HEK293 (cell line): ENCODE measurements around the gene CCDC186.

ENCODE experiments used
- CTCF ChIA-PET: fragments of 350-600 bp; formaldehyde crosslinking; extraction: SDS; loops from one replicate; lab custom pipeline; 2021; ENCODE audit warnings: antibody characterized with exemption; lab: Yijun Ruan, JAX
- POLR2A ChIA-PET: fragments of 300-600 bp; formaldehyde crosslinking; extraction: SDS; loops from one replicate; lab custom pipeline; 2020; ENCODE audit warnings: antibody characterized with exemption, inconsistent platforms; lab: Yijun Ruan, JAX
- H3K27ac ChIP-seq: fragments of 200-500 bp; sonication (Bioruptor generic); 2 replicates; pipeline ENCODE4 v1.5.1; 2014; ENCODE audit warnings: low read depth, low read length, control low read depth, inconsistent platforms; ENCODE audit errors: extremely low read depth
- H3K36me3 ChIP-seq, 2 experiments: fragments of 200-500 bp in 1 of 2; sonication (Bioruptor generic) in 1 of 2; 1 replicate in 1 of 2; 2 replicates in 1 of 2; pipeline ENCODE4 v1.5.1; 2014 to 2017; ENCODE audit warnings: inconsistent platforms in 2 of 2, low read length in 2 of 2; ENCODE audit not compliant: control insufficient read depth in 2 of 2, insufficient read depth in 1 of 2
- H3K4me1 ChIP-seq: fragments of 200-500 bp; sonication (Bioruptor generic); 2 replicates; pipeline ENCODE4 v1.5.1; 2014; ENCODE audit warnings: mild to moderate bottlenecking, low read length, inconsistent platforms; ENCODE audit not compliant: control insufficient read depth, insufficient read depth
- H3K4me3 ChIP-seq: 2 replicates; pipeline ENCODE4 v1.5.1; 2011; ENCODE audit warnings: low read depth, mild to moderate bottlenecking, control low read depth, low read length, moderate library complexity
- H3K9me3 ChIP-seq: fragments of 200-500 bp; sonication (Bioruptor generic); 2 replicates; pipeline ENCODE4 v1.5.1; 2014; ENCODE audit warnings: low read depth, low read length, inconsistent platforms; ENCODE audit not compliant: control insufficient read depth, insufficient read depth
- ELK4 ChIP-seq: IDR thresholded peaks from 2 replicates; pipeline ENCODE4 v1.6.1; 2011; ENCODE audit warnings: mild to moderate bottlenecking, low read depth, low read length, borderline replicate concordance
- GLIS1 ChIP-seq: fragments of 450-650 bp; formaldehyde crosslinking; IDR thresholded peaks from 2 replicates; pipeline ENCODE4 v1.5.1; 2016; ENCODE audit warnings: missing biosample characterization, missing genetic modification characterization
- HOXC10 ChIP-seq: sonication (generic); formaldehyde crosslinking; IDR thresholded peaks from 2 replicates; pipeline ENCODE4 v1.8.1; 2023; ENCODE audit warnings: mild to moderate bottlenecking, missing genetic modification reagents
- HOXD13 ChIP-seq: sonication (generic); formaldehyde crosslinking; IDR thresholded peaks from 2 replicates; pipeline ENCODE4 v1.8.0; 2022; ENCODE audit warnings: missing genetic modification reagents, borderline replicate concordance
- INSM2 ChIP-seq: fragments of 450-650 bp; formaldehyde crosslinking; IDR thresholded peaks from 2 replicates; pipeline ENCODE4 v1.5.1; 2016; ENCODE audit warnings: missing biosample characterization, missing genetic modification characterization
- KLF10 ChIP-seq: fragments of 450-650 bp; IDR thresholded peaks from 2 replicates; pipeline ENCODE4 v1.5.1; 2018; ENCODE audit warnings: missing biosample characterization, mild to moderate bottlenecking, missing genetic modification characterization
- KLF17 ChIP-seq: fragments of 450-650 bp; formaldehyde crosslinking; IDR thresholded peaks from 2 replicates; pipeline ENCODE4 v1.5.1; 2016; ENCODE audit warnings: missing biosample characterization, missing genetic modification characterization
- KLF7 ChIP-seq: fragments of 450-650 bp; formaldehyde crosslinking; IDR thresholded peaks from 2 replicates; pipeline ENCODE4 v1.5.1; 2016; ENCODE audit warnings: missing biosample characterization, missing genetic modification characterization, borderline replicate concordance
- KLF8 ChIP-seq: fragments of 450-650 bp; formaldehyde crosslinking; IDR thresholded peaks from 2 replicates; pipeline ENCODE4 v1.5.1; 2016; ENCODE audit warnings: missing biosample characterization, missing genetic modification characterization
- OVOL3 ChIP-seq: fragments of 450-650 bp; formaldehyde crosslinking; IDR thresholded peaks from 2 replicates; pipeline ENCODE4 v1.5.1; 2016; ENCODE audit warnings: missing biosample characterization, missing genetic modification characterization
- SETDB1 ChIP-seq: IDR thresholded peaks from one replicate; pipeline ENCODE4 v1.6.1; 2017; ENCODE audit warnings: mild to moderate bottlenecking, low read length, moderate library complexity, mixed read lengths; ENCODE audit not compliant: insufficient read length
- SP2 ChIP-seq: fragments of 450-650 bp; formaldehyde crosslinking; IDR thresholded peaks from 2 replicates; pipeline ENCODE4 v1.5.1; 2016; ENCODE audit warnings: missing biosample characterization, missing genetic modification characterization
- ZBTB44 ChIP-seq: fragments of 450-650 bp; IDR thresholded peaks from 2 replicates; pipeline ENCODE4 v1.5.1; 2018; ENCODE audit warnings: missing biosample characterization, mild to moderate bottlenecking, missing genetic modification characterization
- ZEB2 ChIP-seq: fragments of 450-650 bp; formaldehyde crosslinking; IDR thresholded peaks from 2 replicates; pipeline ENCODE4 v1.5.1; 2016; ENCODE audit warnings: missing biosample characterization, missing genetic modification characterization
- ZFHX2 ChIP-seq: fragments of 450-650 bp; formaldehyde crosslinking; conservative IDR thresholded peaks from 2 replicates; pipeline ENCODE4 v1.5.1; 2016; ENCODE audit warnings: missing biosample characterization, missing genetic modification characterization
- ZFP37 ChIP-seq: fragments of 450-650 bp; formaldehyde crosslinking; IDR thresholded peaks from 2 replicates; pipeline ENCODE4 v1.5.1; 2016; ENCODE audit warnings: missing biosample characterization, missing genetic modification characterization
- ZNF114 ChIP-seq: fragments of 450-650 bp; formaldehyde crosslinking; IDR thresholded peaks from 2 replicates; pipeline ENCODE4 v1.5.0; 2017; ENCODE audit warnings: missing biosample characterization, missing genetic modification characterization
- ZNF202 ChIP-seq: fragments of 450-650 bp; formaldehyde crosslinking; IDR thresholded peaks from 2 replicates; pipeline ENCODE4 v1.5.1; 2016; ENCODE audit warnings: missing biosample characterization, missing genetic modification characterization, borderline replicate concordance
- ZNF23 ChIP-seq: fragments of 450-650 bp; formaldehyde crosslinking; IDR thresholded peaks from 2 replicates; pipeline ENCODE4 v1.5.1; 2016; ENCODE audit warnings: missing biosample characterization, missing genetic modification characterization, borderline replicate concordance
- ZNF266 ChIP-seq: fragments of 450-650 bp; formaldehyde crosslinking; IDR thresholded peaks from 2 replicates; pipeline ENCODE4 v1.5.1; 2016; ENCODE audit warnings: missing biosample characterization, missing genetic modification characterization, low read depth
- ZNF341 ChIP-seq: fragments of 450-650 bp; formaldehyde crosslinking; IDR thresholded peaks from 2 replicates; pipeline ENCODE4; 2016; ENCODE audit warnings: low read depth, missing biosample characterization, missing genetic modification characterization
- ZNF404 ChIP-seq: fragments of 450-650 bp; formaldehyde crosslinking; IDR thresholded peaks from 2 replicates; pipeline ENCODE4 v1.5.1; 2017; ENCODE audit warnings: missing biosample characterization, missing genetic modification characterization
- ZNF518A ChIP-seq: fragments of 450-650 bp; formaldehyde crosslinking; conservative IDR thresholded peaks from 2 replicates; pipeline ENCODE4 v1.5.1; 2016; ENCODE audit warnings: low read depth, missing biosample characterization, missing genetic modification characterization
- ZNF529 ChIP-seq: fragments of 450-650 bp; formaldehyde crosslinking; IDR thresholded peaks from 2 replicates; pipeline ENCODE4 v1.5.1; 2017; ENCODE audit warnings: missing genetic modification characterization, missing biosample characterization; ENCODE audit not compliant: insufficient replicate concordance
- ZNF600 ChIP-seq: fragments of 450-650 bp; formaldehyde crosslinking; IDR thresholded peaks from 2 replicates; pipeline ENCODE4 v1.5.1; 2016; ENCODE audit warnings: missing biosample characterization, missing genetic modification characterization
- ZNF830 ChIP-seq: fragments of 450-650 bp; IDR thresholded peaks from 2 replicates; pipeline ENCODE4 v1.5.0; 2018; ENCODE audit warnings: missing biosample characterization, missing genetic modification characterization, low read depth, mild to moderate bottlenecking, moderate library complexity
- ZNF843 ChIP-seq: fragments of 450-650 bp; formaldehyde crosslinking; IDR thresholded peaks from 2 replicates; pipeline ENCODE4 v1.5.1; 2016; ENCODE audit warnings: missing biosample characterization, missing genetic modification characterization

CCDC186 gene

GRCh38 chr10:114188900-114189299 is 14.9 kb upstream of the CCDC186 start:
- no peaks in the 10 kb centered on the region for H3K4me1 ChIP-seq
- TF ChIP-seq SETDB1 (no peak), ZNF600 (no peak), ZNF529 (tag by site-specific recombination) (no peak), INSM2 (tag by site-specific recombination) (no peak), ZFP37 (tag by site-specific recombination) (no peak), KLF8 (no peak), ZNF266 (tag by site-specific recombination) (no peak), ZNF202 (no peak), HOXD13 (CRISPR knock-in tag) (no peak), ZNF114 (no peak), ZFHX2 (tag by site-specific recombination) (no peak), KLF10 (tag by site-specific recombination) (no peak), ZEB2 (tag by site-specific recombination) (no peak), ZNF843 (tag by site-specific recombination) (no peak), ELK4 (no peak)
- TF ChIP-seq, all 188 proteins: peak for 0
- no peak overlapping the region for H3K27ac ChIP-seq
- H3K36me3 ChIP-seq, result no peaks in the 10 kb centered on the region
- POLR2A ChIA-PET, result interaction anchor here (2.9 kb wide), 1 partner anchor 15 kb away, joined by 9 read pairs; the partner anchor contains the start of gene CCDC186
- no peak overlapping the region for H3K4me3 ChIP-seq
- H3K9me3 ChIP-seq, result no peaks in the 10 kb centered on the region
- CTCF ChIA-PET, result interaction anchor here (1.0 kb wide), 1 partner anchor 86 kb away, joined by 3 read pairs; no protein-coding TSS in a partner anchor

GRCh38 chr10:114188001-114188400 is 14.0 kb upstream of the CCDC186 start:
- no peak overlapping the region for H3K4me3 ChIP-seq
- H3K4me1 ChIP-seq, result no peaks in the 10 kb centered on the region
- H3K36me3 ChIP-seq, result no peaks in the 10 kb centered on the region
- POLR2A ChIA-PET, result interaction anchor here (2.9 kb wide), 1 partner anchor 14 kb away, joined by 9 read pairs; the partner anchor contains the start of gene CCDC186
- CTCF ChIA-PET, result no interaction called here
- no peak overlapping the region for H3K27ac ChIP-seq
- H3K9me3 ChIP-seq, result no peaks in the 10 kb centered on the region
- no peak for TF ChIP-seq ZNF830 (tag by site-specific recombination)
- no peak for TF ChIP-seq GLIS1
- no peak for TF ChIP-seq ZNF23 (tag by site-specific recombination)
- no peak for TF ChIP-seq ZNF518A (tag by site-specific recombination)
- TF ChIP-seq ZBTB44 (tag by site-specific recombination), result no peak
- TF ChIP-seq HOXC10 (CRISPR knock-in tag), result no peak
- TF ChIP-seq ZNF529 (tag by site-specific recombination), result no peak
- TF ChIP-seq SP2 (tag by site-specific recombination), result no peak
- TF ChIP-seq ZNF404, result no peak
- TF ChIP-seq KLF17, result no peak
- TF ChIP-seq ZNF341 (tag by site-specific recombination), result no peak
- TF ChIP-seq OVOL3, result no peak
- TF ChIP-seq KLF7 (tag by site-specific recombination), result no peak
